ENCODE data around the gene PINLYP.

DNA sequence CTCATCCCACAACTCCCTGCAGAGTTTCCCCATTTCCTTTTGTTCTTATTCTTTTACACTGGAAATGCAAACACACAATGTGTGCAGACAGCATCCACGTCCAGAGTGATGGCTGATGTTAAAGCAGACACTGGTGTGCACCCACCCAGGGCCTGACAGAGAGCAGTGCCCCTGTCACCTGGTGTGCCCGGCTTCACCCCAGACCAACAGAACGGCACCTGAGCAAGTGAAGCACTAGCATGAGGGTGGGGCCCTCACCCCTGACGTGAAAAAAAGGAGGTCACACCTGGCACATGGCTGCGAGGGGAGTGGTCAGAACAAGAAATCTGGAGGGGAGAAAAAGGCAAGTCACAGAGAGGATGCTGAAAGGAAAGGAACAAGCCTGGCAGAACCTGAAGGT, 30.3 kb upstream of the PINLYP start:
- TF ChIP-seq, protein P1, sequence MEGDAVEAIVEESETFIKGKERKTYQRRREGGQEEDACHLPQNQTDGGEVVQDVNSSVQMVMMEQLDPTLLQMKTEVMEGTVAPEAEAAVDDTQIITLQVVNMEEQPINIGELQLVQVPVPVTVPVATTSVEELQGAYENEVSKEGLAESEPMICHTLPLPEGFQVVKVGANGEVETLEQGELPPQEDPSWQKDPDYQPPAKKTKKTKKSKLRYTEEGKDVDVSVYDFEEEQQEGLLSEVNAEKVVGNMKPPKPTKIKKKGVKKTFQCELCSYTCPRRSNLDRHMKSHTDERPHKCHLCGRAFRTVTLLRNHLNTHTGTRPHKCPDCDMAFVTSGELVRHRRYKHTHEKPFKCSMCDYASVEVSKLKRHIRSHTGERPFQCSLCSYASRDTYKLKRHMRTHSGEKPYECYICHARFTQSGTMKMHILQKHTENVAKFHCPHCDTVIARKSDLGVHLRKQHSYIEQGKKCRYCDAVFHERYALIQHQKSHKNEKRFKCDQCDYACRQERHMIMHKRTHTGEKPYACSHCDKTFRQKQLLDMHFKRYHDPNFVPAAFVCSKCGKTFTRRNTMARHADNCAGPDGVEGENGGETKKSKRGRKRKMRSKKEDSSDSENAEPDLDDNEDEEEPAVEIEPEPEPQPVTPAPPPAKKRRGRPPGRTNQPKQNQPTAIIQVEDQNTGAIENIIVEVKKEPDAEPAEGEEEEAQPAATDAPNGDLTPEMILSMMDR (IDR thresholded peaks at IDR 0.05): no peak
- TF ChIP-seq, protein P2, sequence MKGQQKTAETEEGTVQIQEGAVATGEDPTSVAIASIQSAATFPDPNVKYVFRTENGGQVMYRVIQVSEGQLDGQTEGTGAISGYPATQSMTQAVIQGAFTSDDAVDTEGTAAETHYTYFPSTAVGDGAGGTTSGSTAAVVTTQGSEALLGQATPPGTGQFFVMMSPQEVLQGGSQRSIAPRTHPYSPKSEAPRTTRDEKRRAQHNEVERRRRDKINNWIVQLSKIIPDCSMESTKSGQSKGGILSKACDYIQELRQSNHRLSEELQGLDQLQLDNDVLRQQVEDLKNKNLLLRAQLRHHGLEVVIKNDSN (IDR thresholded peaks at IDR 0.05; ENCODE audit: borderline replicate concordance, low read depth): no peak
- TF ChIP-seq RFX5 (IDR thresholded peaks at IDR 0.05; ENCODE audit: low read length) (no peak), YY1 (IDR thresholded peaks at IDR 0.05; ENCODE audit: low read depth) (no peak), SIN3A (IDR thresholded peaks at IDR 0.05; ENCODE audit: borderline replicate concordance, low read depth, low read length) (no peak), POLR2AphosphoS5 (IDR thresholded peaks at IDR 0.05; ENCODE audit: low read depth, low read length) (no peak), GABPA (IDR thresholded peaks at IDR 0.05; ENCODE audit: low read depth) (no peak), EP300 (IDR thresholded peaks at IDR 0.05; ENCODE audit: borderline replicate concordance in 1 of 2, low read depth in 1 of 2, low read length in 1 of 2) (no peak)
- TF ChIP-seq, protein P3, sequence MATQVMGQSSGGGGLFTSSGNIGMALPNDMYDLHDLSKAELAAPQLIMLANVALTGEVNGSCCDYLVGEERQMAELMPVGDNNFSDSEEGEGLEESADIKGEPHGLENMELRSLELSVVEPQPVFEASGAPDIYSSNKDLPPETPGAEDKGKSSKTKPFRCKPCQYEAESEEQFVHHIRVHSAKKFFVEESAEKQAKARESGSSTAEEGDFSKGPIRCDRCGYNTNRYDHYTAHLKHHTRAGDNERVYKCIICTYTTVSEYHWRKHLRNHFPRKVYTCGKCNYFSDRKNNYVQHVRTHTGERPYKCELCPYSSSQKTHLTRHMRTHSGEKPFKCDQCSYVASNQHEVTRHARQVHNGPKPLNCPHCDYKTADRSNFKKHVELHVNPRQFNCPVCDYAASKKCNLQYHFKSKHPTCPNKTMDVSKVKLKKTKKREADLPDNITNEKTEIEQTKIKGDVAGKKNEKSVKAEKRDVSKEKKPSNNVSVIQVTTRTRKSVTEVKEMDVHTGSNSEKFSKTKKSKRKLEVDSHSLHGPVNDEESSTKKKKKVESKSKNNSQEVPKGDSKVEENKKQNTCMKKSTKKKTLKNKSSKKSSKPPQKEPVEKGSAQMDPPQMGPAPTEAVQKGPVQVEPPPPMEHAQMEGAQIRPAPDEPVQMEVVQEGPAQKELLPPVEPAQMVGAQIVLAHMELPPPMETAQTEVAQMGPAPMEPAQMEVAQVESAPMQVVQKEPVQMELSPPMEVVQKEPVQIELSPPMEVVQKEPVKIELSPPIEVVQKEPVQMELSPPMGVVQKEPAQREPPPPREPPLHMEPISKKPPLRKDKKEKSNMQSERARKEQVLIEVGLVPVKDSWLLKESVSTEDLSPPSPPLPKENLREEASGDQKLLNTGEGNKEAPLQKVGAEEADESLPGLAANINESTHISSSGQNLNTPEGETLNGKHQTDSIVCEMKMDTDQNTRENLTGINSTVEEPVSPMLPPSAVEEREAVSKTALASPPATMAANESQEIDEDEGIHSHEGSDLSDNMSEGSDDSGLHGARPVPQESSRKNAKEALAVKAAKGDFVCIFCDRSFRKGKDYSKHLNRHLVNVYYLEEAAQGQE (IDR thresholded peaks at IDR 0.05; ENCODE audit: low read depth, low read length): no peak
- TF ChIP-seq, protein P4, sequence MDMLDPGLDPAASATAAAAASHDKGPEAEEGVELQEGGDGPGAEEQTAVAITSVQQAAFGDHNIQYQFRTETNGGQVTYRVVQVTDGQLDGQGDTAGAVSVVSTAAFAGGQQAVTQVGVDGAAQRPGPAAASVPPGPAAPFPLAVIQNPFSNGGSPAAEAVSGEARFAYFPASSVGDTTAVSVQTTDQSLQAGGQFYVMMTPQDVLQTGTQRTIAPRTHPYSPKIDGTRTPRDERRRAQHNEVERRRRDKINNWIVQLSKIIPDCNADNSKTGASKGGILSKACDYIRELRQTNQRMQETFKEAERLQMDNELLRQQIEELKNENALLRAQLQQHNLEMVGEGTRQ (IDR thresholded peaks at IDR 0.05; ENCODE audit: borderline replicate concordance, low read depth, low read length): no peak
- TF ChIP-seq, protein P5, sequence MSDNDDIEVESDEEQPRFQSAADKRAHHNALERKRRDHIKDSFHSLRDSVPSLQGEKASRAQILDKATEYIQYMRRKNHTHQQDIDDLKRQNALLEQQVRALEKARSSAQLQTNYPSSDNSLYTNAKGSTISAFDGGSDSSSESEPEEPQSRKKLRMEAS (IDR thresholded peaks at IDR 0.05; ENCODE audit: low read depth): no peak
- TF ChIP-seq, protein P6, sequence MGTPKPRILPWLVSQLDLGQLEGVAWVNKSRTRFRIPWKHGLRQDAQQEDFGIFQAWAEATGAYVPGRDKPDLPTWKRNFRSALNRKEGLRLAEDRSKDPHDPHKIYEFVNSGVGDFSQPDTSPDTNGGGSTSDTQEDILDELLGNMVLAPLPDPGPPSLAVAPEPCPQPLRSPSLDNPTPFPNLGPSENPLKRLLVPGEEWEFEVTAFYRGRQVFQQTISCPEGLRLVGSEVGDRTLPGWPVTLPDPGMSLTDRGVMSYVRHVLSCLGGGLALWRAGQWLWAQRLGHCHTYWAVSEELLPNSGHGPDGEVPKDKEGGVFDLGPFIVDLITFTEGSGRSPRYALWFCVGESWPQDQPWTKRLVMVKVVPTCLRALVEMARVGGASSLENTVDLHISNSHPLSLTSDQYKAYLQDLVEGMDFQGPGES (IDR thresholded peaks at IDR 0.05; ENCODE audit: low read depth, low read length): no peak
